Osteocyte (in vitro differentiated cells): Measurements from ENCODE around the gene COL21A1. TPM values are rescaled to one million over a fixed set of nuclear protein-coding genes. Genes with fewer than 3 reads are reported as not detected.

ENCODE experiments used
- DNase-seq: peaks from one replicate; pipeline ENCODE4 v3.0.0; 2021; ENCODE audit warnings: mixed read lengths; ENCODE audit not compliant: unreplicated experiment; ENCODE audit errors: extremely low spot score
- H3K27ac Mint-ChIP-seq: one replicate; pipeline ENCODE4 v1.8.0; 2021; ENCODE audit warnings: mild to moderate bottlenecking, mixed read lengths; ENCODE audit not compliant: unreplicated experiment
- H3K27me3 Mint-ChIP-seq: one replicate; pipeline ENCODE4 v1.8.0; 2021; ENCODE audit warnings: mixed read lengths; ENCODE audit not compliant: unreplicated experiment
- H3K36me3 Mint-ChIP-seq: one replicate; pipeline ENCODE4 v1.8.0; 2021; ENCODE audit warnings: mixed read lengths; ENCODE audit not compliant: unreplicated experiment
- H3K4me1 Mint-ChIP-seq: one replicate; pipeline ENCODE4 v1.8.0; 2021; ENCODE audit warnings: mixed read lengths; ENCODE audit not compliant: unreplicated experiment
- H3K4me3 Mint-ChIP-seq: one replicate; pipeline ENCODE4 v1.8.0; 2021; ENCODE audit warnings: mild to moderate bottlenecking, moderate library complexity, mixed read lengths; ENCODE audit not compliant: unreplicated experiment
- H3K9me3 Mint-ChIP-seq: one replicate; pipeline ENCODE4 v1.8.0; 2021; ENCODE audit warnings: mixed read lengths; ENCODE audit not compliant: unreplicated experiment
- total RNA-seq: library from RNA; stranded (reverse); gene quantifications from 2 replicates; pipeline ENCODE4 v1.2.1, GENCODE V29; 2021
- TF ChIP-seq, protein P1 (sequence below): fragments of 200-600 bp; sonication (generic); IDR thresholded peaks from 2 replicates; pipeline ENCODE4 v1.5.0; 2021; ENCODE audit warnings: antibody characterized with exemption, mild to moderate bottlenecking, moderate library complexity

COL21A1 gene
- total RNA-seq, 1 donor from 2014 or later, result 60.0 TPM

DNA sequence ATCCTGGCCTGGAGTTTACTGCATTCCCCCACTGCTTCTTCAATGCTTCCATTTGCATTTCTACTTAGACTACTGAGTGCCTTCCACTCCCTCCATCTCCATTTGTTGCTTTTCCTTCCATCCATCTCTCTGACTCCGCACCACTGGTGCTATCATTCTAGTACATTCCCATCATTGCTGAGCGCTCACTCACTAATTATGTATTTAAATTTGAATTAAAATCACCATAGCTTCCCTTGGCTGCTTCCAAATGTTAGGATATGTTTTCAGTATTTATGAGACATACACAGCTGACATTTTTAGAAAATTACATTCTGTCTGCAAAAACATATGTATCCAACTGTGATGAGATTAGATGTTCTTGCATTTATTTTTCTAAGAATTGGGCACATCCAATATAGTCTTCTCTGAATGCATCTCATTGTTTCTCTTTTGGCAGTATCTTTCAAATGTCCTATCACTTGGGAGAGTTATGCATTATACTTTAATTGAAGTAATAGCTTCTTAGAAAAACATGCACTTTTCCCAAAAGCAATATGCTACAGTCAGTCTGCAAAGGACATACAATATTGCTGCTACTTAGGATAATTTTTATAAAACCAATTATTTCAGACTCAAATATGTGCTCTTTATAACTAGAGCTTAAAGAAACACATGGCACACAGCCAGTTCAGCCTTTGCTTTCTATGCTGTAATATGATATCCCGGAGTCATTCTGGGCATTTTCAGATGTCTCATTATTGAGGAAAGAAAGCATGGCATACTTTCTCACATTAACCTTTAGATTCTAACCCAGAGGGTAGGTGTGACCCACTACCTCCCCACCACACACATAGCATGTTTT lies 12.1 kb upstream of the COL21A1 start:
- Mint-ChIP-seq H3K36me3 (no peaks in the 10 kb centered on the region), H3K4me3 (peak overlapping the region; percentile 10), H3K9me3 (peaks cover 3% of the 10 kb centered on the region), H3K4me1 (peaks cover 70% of the 10 kb centered on the region), H3K27ac (peak overlapping the region; percentile 78), H3K27me3 (no peaks in the 10 kb centered on the region)
- no peak for DNase-seq
- TF ChIP-seq, protein P1, sequence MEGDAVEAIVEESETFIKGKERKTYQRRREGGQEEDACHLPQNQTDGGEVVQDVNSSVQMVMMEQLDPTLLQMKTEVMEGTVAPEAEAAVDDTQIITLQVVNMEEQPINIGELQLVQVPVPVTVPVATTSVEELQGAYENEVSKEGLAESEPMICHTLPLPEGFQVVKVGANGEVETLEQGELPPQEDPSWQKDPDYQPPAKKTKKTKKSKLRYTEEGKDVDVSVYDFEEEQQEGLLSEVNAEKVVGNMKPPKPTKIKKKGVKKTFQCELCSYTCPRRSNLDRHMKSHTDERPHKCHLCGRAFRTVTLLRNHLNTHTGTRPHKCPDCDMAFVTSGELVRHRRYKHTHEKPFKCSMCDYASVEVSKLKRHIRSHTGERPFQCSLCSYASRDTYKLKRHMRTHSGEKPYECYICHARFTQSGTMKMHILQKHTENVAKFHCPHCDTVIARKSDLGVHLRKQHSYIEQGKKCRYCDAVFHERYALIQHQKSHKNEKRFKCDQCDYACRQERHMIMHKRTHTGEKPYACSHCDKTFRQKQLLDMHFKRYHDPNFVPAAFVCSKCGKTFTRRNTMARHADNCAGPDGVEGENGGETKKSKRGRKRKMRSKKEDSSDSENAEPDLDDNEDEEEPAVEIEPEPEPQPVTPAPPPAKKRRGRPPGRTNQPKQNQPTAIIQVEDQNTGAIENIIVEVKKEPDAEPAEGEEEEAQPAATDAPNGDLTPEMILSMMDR, result no peak

DNA sequence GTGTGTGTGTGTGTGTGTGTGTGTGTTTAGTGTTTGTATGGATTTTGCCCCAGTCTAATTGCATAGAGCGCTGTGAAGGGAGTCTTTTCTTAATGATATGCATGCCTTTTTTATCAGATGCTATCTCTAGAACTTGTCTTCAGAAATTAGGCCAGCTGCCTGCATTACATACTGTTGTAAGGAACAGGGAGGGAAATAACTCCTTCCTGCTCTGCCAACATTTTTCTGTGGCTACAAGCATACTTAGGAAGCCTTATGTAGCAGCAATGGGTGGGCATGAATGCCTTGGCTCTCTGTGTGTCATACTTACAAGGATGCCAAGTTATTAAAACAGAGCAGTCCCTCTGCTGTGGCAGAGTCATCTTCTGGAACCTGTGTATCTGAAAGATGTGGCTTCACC lies 8.0 kb upstream of the COL21A1 start:
- no peaks in the 10 kb centered on the region for H3K9me3 Mint-ChIP-seq
- TF ChIP-seq, protein P1, result no peak
- H3K27ac Mint-ChIP-seq, result no peak overlapping the region
- H3K4me1 Mint-ChIP-seq, result peaks cover 60% of the 10 kb centered on the region
- no peak for DNase-seq
- H3K36me3 Mint-ChIP-seq, result no peaks in the 10 kb centered on the region
- H3K4me3 Mint-ChIP-seq, result no peak overlapping the region
- H3K27me3 Mint-ChIP-seq, result no peaks in the 10 kb centered on the region

DNA sequence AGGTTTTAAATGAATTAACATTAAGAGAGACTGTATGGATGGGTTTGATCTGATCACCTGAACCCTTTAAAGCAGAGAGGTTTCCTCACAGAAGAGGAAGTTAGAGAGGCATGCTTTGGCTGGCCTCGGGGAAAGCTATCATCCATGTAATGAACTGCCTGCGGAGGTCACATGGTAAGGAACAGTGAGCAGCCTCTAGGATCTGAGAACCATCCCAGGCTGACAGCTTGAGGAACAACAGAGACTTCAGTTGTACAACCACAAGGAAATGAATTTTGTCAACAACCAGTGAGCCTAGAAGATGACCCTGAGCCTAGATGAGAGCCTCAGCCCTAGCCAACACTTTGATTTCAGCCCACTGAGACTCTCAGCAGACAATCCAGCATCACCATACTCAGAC lies 2.9 kb upstream of the COL21A1 start:
- H3K4me1 Mint-ChIP-seq, result peaks cover 57% of the 10 kb centered on the region
- no peak for DNase-seq

DNA sequence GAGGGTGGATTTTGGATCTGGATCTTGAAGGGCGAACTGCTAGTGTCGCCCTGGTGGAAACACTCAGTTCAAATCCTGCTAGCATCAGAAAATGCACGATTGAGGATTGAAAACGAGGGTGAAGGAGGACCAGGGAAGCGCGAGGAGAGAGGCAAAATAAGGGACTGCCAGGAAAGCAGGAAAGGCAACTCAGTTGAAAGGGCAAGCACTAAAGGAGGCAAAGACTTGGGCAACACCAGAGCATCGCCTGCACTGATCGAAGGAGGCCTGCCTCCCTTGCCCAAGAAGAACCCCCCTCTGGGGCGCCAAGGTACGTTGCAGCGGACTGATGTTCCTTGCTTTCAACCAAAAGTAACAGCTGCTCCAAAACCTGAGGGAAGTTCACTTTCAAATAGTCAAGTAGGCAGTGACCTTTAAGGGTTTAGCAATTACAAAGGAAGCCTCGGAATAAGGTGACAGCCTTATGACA lies 308 bp upstream of the COL21A1 start:
- TF ChIP-seq, protein P1, result no peak
- Mint-ChIP-seq H3K9me3 (no peaks in the 10 kb centered on the region), H3K4me3 (peak overlapping the region; percentile 80), H3K27ac (peak overlapping the region; percentile 84), H3K4me1 (peaks cover 54% of the 10 kb centered on the region), H3K36me3 (no peaks in the 10 kb centered on the region), H3K27me3 (no peaks in the 10 kb centered on the region)
- DNase-seq, result no peak

More for the DNA sequence above, 2.9 kb upstream of the COL21A1 start:
- H3K27me3 Mint-ChIP-seq, result no peaks in the 10 kb centered on the region
- H3K9me3 Mint-ChIP-seq, result no peaks in the 10 kb centered on the region
- TF ChIP-seq, protein P1, result no peak
- H3K36me3 Mint-ChIP-seq, result no peaks in the 10 kb centered on the region
- no peak overlapping the region for H3K4me3 Mint-ChIP-seq
- H3K27ac Mint-ChIP-seq, result no peak overlapping the region

DNA sequence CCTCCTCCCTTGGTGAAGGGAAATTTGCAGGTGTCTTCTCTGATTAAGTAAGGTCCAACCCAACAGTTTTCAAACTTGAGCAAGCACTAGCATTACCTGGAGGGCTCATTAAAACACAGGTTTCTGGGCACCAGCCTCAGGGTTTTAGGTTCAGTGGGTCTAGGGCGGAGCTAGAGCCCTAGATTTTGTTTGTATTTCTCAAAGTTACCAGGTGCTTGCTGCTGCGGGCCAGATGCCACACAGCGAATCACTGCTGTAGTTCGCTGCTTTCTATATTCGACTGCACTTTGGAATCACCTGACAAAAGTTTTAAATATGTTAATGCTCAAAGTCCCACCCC lies 869 bp downstream of the COL21A1 start:
- no peak for DNase-seq
- Mint-ChIP-seq H3K36me3 (no peaks in the 10 kb centered on the region), H3K27me3 (no peaks in the 10 kb centered on the region), H3K4me1 (peaks cover 64% of the 10 kb centered on the region), H3K9me3 (no peaks in the 10 kb centered on the region), H3K27ac (peak overlapping the region; percentile 84), H3K4me3 (peak overlapping the region; percentile 80)
- TF ChIP-seq, protein P1, result no peak
